ENCODE data around the gene ZNF346.
A peak's percentile ranks its signal among the peaks of the same experiment; 100 is the strongest.

ZNF346 gene

DNA sequence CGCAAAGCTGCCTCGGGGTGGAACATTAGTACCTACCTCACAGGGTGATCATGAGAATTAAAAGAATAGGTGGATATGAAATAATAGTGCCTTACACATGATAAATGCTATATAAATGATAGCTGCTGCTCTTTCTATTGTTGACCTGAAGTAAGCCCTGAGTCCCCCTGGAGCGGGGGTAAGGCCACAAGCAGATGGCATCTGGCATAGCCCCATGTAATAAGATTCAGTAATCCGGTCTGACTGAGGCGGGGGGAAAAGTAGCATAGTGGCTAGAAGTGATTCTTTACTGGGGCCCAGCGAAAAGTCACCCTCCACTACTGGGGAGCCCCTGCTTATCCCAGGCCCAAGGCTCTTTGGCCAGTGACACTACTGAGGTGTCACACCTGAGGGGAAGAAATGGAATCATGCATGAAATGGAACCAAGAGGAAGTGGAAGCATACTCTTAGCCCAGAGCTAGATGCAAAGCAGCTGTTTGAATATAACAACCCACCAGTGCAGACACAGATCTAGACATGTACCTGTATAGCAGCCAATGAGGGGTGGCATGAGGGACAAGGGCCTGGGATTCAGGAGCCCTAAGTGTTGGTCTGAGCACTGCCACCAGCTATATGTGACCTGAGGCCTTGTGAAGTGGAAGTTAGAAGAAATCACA lies 48.2 kb downstream of the ZNF346 start:
- no peak for DNase-seq (ENCODE audit: low spot score)

DNA sequence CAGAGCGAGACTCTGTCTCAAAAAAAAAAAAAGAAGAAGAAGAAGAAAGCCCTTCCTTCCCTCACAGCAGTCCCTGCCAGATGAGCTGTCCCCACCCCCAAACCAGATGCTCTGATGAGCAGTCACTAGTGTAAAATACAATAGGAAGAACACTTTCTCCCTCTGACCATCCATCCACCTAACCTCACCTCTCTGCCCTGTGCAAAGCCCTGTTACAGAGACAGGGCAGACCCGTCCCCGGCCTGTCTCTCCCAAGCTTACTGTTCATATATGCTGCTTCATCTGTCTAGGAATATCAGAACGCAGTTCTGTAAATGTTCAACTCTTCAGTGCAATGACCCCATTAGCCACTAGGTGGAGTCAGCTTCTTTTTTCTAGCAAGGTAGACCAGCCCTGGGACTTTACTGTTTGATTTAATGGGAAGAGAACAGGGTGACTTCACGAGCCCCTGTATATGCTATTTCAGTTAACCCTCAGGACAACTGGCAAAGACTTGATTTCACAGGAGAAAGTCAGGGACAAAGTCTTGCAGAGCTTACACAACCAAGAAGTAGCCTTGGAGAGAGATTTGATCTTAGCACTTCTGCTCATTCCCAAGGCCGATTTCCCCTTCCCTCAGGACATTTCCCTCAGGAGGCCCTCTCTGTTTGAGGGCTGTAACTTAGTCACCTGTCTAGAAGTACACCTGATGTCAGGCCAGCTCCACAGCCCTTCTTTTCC lies 49.3 kb downstream of the ZNF346 start:
- peak; percentile 79 for DNase-seq (ENCODE audit: low spot score)

DNA sequence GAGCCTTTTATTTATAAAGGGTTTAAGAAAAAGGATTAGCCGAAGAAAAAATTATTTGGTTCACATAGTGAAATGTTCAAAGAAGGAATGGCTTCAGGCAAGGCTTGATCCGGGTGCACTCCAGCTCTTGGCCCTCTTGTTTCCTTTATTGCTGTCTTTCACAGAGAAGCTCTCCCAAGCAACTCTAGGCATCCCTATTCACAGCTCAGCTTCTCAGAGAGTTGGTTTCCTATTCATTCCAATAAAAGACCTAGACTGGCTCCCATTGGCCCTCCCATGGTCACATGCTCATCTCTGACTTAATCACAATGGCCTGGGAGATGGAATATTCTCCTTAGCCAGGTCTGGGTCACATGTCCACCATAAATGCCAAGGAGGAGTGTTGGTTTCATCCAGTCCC lies 54.8 kb downstream of the ZNF346 start:
- no peak for DNase-seq (ENCODE audit: low spot score)

DNA sequence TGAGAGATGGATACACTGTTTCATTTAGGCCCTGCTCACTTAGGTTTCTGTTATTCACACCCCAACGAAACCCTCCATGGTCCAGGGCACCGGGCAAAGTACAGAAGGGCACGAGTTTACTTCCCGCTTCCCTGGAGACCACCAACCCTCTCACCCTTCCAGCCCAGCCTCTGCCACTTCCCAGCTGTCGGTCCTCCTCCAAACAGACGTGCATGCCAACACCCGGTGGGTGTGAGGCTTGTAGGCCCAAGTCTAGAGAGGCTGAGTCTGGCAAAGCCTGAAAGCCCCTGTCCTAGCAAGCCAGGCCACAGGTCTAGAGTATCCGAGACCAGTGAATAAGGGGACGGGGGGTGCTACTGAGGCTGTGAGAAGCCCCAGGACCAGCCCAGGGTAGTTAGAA lies 57.1 kb downstream of the ZNF346 start:
- DNase-seq (ENCODE audit: low spot score): no peak

DNA sequence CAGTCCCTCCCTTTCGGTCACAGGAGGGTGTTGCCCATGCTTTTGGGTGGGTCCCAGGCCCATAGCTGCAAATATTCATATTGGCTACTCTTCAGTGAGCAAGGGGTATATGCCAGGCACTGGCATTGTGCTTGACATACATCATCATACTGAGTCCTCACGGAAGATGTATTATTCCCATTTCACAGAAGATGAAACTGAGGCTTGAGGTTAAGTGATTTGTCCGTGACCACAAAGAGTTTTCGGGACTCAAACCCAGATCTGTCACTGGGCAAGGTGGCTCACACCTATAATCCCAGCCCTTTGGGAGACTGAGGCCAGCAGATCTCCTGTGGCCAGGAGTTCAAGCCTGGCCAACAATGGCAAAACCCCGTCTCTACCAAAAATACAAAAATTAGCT lies 57.8 kb downstream of the ZNF346 start:
- DNase-seq (ENCODE audit: low spot score): no peak

DNA sequence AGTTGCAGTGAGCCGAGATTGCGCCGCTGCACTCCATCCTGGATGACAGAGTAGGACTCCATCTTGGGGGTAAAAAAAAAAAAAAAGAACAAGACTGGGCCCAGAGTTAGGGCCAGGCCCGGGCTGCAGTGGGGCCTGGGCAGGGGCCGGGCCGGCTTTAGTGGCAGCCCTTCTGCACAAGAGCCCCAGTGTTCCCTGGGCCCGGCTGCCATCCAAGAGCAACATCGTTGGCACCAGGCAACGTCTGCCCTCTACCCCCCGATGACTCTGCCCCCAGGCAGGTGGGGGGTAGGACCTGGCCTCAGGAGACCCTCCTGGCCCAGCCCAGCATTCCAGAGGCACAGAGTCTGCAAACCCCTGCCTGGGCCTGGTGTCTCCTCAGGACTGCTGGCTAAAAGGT lies 59.4 kb downstream of the ZNF346 start:
- DNase-seq (ENCODE audit: low spot score): no peak

DNA sequence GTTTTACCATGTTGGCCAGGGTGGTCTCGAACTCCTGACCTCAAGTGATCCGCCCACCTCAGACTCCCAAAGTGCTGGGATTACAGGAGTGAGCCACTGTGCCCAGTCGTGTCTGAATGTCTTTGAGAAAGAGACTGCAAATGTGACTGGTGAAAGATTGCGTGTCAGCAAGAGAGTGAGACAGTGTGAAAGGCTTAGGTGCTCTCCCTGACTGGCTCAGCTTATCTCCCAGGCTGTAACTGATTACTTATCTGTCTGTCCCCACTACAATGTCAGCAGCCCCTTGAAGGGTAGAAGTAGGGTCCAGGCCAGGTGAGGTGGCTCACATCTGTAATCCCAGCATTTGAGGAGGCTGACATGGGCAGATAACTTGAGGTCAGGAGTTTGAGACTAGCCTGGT lies 60.9 kb downstream of the ZNF346 start:
- no peak for DNase-seq (ENCODE audit: low spot score)

DNA sequence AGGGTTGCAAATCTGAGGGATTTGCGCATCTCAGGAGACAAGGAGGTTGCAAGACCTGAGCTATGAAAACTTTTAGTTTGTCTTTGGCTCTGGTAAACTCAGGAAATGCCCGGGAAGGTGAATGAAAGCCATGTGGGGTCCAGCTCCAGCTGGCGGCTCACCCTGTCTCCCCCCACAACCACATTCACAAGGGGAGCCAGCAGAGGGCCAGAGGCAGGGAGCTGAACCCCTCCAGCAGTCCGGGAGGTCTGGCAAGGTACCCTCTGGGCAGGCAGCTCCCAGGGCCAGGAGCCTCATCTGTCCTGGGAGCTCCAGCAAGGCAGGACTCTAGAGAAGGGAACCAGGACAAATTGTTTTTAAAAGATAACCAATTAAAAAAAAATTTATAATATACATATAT lies 61.7 kb downstream of the ZNF346 start:
- DNase-seq (ENCODE audit: low spot score): no peak

DNA sequence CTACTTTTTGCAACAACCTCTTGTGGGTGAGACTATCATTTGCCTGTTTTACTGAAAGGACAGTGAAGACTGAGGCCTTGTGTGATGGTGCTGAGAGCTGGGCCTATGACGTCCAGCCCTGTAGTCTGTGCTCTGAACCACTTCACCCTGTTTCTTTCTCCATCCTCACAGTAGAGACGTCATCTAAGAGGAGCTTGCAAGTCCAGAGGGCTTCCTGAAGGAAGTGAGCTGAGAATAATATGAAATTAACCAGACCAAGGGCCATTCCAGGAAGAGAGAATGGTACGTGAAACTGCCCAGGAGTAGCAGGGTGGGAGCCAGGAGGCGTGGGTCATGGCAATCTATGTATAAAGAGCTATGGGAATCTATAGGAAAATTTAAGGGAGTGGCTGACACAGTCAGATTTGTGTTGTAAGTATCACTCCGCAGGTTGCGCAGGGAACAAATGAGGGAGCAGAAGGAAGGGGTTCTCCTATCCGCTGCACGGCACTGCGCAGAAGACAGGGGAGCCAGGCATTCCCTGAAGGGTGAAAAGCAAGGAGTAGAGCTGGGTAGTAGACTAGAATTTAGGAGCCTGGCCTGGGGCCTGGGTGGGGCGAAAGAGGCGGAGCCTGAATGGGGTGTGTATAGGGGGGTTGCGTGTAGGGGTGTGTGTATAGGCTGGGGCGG lies 63.6 kb downstream of the ZNF346 start:
- DNase-seq (ENCODE audit: low spot score): no peak

DNA sequence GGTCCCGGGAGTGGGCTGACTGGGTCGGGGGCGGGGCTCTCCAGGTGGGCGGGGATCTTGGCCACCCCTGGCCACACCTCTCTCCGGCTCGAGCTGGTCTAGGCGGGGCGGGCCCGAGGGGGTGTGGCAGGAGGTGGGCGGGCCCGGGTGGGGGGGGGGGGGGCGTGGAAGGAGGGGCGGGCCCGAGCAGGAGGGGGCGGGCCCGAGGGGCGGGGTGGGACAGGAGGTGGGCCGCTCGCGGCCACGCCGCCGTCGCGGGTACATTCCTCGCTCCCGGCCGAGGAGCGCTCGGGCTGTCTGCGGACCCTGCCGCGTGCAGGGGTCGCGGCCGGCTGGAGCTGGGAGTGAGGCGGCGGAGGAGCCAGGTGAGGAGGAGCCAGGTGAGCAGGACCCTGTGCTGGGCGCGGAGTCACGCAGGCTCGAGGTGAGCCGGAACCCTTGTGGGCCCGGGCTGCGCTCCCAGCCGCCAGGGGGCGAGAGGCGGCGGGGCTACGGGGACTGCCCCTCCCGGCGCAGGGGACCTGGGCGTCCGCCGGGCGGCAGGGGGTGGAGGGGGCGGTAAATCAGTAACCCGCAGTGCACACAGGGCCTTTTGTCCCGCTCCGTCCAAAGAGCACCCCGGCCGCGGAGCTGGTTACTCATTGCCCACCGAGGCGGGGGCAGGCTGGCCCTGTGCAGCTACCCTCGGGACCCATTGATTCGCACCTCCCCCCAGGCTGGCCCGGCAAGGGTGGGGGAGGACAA lies 64.3 kb downstream of the ZNF346 start, which contains the start of gene FGFR4:
TSS of gene FGFR4 (plus strand) at position 262 of the 744 bp plus-strand sequence. CDS start 2,688 bp downstream, outside the sequence.
- DNase-seq (ENCODE audit: low spot score): no peak

DNA sequence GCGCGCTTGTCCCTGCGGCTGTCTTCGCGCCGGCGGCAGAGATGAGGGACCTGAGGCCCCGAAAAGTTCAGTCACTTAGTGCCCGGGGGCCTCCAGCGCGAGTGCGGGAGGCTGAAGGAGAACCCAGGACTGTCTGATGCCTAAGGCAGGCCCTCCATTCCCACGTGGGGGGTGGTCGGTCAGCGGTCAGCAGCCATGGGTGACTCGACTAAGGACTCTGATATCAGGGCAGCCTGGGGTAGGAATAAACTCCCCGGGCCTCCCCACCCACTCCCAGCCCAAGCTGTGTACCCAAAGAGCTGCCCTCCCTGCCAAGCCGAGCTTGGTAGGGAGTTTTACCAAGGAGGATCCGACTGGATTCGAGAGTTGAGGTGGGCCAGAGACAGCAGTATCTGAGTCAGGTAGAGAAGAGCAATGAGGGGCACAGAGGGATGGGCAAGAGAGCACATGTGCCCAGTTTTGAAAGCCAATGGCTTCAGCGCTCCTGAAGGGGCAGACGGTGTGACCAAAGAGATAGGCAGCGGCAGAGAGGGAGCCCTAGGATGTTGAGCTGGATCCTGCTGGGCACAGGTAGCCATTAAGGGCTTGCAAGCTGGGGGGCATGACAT lies 65.0 kb downstream of the ZNF346 start:
- DNase-seq (ENCODE audit: low spot score): no peak

DNA sequence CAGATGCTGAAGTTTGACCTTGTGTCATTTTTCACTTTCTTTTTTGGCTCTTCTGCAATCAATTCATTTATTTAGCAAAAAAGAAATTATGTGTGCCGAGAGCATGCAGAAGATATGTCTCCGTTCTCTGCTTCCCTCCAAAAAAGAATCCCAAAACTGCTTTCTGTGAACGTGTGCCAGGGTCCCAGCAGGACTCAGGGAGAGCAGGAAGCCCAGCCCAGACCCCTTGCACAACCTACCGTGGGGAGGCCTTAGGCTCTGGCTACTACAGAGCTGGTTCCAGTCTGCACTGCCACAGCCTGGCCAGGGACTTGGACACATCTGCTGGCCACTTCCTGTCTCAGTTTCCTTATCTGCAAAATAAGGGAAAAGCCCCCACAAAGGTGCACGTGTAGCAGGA lies 66.6 kb downstream of the ZNF346 start:
- DNase-seq (ENCODE audit: low spot score): no peak

DNA sequence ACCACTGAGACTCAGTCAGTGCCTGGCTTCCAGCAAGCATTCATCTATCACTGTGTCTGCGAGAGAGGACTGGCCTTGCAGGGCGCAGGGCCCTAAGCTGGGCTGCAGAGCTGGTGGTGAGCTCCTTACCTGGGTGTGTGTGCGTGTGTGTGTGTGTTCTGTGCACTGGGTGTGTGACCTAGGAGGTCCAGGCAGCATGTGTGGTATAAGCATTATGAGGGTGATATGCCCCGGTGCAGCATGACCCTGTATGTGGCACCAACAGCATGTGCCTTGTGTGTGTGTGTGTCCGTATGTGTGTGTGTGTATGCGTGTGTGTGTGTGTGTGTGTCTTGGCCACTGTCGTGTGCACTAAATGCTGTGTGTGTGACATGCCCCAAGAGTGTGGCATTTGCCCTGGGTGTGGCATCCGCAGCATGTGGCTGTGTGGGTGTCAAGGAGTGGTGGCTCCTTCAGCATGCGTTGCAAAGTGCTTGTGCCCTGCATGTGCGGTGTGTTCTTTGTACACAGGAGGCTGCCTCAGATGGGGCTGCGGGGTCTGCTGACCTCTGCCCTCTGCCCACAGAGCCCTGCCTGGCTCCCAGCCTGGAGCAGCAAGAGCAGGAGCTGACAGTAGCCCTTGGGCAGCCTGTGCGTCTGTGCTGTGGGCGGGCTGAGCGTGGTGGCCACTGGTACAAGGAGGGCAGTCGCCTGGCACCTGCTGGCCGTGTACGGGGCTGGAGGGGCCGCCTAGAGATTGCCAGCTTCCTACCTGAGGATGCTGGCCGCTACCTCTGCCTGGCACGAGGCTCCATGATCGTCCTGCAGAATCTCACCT lies 67.5 kb downstream of the ZNF346 start:
- DNase-seq (ENCODE audit: low spot score): no peak

DNA sequence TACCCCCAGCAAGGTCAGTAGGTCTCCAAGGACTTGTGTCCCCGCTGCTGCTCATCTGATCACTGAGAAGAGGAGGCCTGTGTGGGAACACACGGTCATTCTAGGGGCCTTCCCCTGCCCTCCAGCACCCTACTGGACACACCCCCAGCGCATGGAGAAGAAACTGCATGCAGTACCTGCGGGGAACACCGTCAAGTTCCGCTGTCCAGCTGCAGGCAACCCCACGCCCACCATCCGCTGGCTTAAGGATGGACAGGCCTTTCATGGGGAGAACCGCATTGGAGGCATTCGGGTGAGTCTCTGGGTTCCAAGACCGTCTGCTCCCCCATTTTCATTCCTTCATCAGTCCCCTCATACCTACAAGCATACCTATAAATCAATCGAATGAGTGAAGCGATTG lies 68.3 kb downstream of the ZNF346 start:
- no peak for DNase-seq (ENCODE audit: low spot score)

DNA sequence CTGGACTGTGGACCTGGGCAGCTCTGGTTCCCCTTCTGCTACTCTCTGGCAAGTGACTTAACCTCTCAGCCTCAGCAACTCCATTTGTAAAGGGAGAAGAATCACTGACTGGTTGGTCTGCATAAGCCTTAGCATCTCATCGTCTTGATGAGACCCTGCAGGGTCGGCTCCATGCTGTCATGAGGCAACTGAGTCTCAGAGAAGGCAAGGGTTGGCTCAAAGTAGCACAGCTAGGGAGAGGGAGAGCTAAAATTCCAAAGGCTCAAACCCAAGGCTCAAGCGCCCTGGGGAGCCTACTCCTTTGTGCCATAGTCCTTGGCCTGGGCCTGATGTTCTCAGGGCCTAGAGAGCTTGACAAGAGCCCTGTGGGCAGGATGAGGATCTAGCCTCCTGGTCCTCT lies 68.7 kb downstream of the ZNF346 start:
- DNase-seq (ENCODE audit: low spot score): no peak

DNA sequence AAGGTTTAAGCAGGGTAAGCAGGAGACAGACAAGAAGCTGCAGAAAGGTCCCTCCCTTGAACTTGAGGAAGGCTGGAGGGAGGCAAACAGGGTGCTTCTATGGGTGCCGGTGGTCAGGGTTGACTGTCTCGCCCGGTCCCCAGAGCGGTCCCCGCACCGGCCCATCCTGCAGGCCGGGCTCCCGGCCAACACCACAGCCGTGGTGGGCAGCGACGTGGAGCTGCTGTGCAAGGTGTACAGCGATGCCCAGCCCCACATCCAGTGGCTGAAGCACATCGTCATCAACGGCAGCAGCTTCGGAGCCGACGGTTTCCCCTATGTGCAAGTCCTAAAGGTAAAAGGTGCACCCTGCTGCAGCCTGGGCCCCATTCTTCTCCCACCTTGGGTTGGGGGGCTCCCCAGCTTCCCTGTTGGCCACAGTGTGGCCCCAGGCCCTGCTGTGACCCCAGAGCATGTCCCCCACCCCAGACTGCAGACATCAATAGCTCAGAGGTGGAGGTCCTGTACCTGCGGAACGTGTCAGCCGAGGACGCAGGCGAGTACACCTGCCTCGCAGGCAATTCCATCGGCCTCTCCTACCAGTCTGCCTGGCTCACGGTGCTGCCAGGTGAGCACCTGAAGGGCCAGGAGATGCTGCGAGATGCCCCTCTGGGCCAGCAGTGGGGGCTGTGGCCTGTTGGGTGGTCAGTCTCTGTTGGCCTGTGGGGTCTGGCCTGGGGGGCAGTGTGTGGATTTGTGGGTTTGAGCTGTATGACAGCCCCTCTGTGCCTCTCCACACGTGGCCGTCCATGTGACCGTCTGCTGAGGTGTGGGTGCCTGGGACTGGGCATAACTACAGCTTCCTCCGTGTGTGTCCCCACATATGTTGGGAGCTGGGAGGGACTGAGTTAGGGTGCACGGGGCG lies 69.9 kb downstream of the ZNF346 start:
- DNase-seq (ENCODE audit: low spot score): no peak

DNA sequence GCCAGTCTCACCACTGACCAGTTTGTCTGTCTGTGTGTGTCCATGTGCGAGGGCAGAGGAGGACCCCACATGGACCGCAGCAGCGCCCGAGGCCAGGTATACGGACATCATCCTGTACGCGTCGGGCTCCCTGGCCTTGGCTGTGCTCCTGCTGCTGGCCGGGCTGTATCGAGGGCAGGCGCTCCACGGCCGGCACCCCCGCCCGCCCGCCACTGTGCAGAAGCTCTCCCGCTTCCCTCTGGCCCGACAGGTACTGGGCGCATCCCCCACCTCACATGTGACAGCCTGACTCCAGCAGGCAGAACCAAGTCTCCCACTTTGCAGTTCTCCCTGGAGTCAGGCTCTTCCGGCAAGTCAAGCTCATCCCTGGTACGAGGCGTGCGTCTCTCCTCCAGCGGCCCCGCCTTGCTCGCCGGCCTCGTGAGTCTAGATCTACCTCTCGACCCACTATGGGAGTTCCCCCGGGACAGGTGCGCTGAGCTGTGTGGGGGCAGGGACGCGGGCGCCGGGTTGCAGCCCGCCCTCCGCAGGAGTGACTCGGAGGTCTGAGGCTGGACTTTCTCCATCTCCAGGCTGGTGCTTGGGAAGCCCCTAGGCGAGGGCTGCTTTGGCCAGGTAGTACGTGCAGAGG lies 70.7 kb downstream of the ZNF346 start:
- DNase-seq (ENCODE audit: low spot score): no peak

DNA sequence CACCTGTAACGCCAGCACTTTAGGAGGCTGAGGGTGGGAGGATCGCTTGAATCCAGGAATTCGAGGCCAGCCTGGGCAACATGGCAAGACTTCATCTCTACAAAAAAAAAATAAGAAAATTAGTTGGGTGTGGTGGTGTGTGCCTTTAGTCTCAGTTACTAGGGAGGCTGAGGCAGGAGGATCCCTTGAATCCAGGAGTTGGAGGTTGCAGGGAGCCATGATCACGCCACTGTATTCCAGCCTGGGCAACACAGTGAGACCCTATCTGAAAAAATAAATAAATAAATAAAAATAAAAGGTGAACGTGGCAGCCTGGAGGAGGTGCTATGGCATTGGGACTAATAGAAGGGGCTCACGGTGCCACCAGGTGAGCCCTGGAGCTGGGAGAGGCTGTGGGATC lies 71.3 kb downstream of the ZNF346 start:
- DNase-seq (ENCODE audit: low spot score): no peak

DNA sequence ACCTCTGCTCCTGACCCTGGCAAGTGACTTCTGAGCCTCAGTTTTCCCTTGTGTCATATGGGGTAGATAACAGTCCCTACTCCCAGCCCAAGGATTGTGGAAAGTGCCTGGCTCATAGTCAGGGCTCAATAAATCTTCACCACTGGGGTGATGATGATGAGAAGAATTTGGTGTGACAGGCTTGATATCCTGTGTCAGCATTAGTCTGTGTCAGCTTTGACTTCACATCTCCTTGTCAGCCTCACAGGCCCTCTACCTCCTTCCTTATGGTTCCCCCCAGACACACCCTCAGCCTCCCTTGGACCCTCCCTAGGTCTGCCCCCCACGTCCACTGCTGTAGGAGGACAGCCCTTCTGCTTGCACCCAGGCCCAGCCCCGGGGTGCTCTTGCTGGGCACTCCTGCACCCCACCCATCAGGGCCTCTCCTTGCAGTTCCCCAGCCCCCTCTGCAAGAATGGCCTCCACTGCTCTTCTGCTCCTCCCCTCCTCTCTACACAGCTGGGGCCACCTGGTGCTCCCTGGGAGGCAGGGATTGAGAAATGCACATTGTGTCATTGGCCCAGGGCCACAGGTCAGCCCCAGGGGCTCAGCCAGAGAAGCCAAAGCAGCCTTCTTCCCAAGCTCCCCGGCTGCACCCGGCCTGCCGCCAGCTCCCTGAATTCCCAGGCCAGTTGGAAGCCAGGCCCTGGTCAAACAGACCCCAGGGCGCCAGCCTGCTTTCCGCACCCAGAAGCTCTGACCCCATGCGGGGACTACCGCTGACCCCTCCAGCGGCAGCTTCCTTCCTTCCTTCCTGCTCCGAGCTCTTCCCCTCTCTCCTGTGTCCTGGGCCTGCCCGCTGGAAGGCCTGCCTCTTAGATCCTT lies 72.0 kb downstream of the ZNF346 start:
- DNase-seq (ENCODE audit: low spot score): no peak

All from Ammon's horn (tissue), 1 donor.